K562 (cell line): ENCODE measurements around the gene NRCAM. TPM values are rescaled to one million over a fixed set of nuclear protein-coding genes. Genes with fewer than 3 reads are reported as not detected.

Source experiments
- E2F4 ChIP-seq: sonication (generic); formaldehyde crosslinking; IDR thresholded peaks from 2 replicates; pipeline ENCODE4 v1.8.0; 2022; ENCODE audit warnings: mild to moderate bottlenecking, low read depth, missing genetic modification reagents
- FOSL1 ChIP-seq: fragments of 200-800 bp; sonication (Bioruptor generic); conservative IDR thresholded peaks from 2 replicates; pipeline ENCODE4 v1.6.1; 2016; ENCODE audit warnings: missing genetic modification characterization, missing compliant biosample characterization
- GATA2 ChIP-seq: sonication (generic); formaldehyde crosslinking; IDR thresholded peaks from 2 replicates; pipeline ENCODE4 v1.4.0; 2020; ENCODE audit warnings: mild to moderate bottlenecking, missing genetic modification reagents
- HDAC8 ChIP-seq: fragments of 450-650 bp; IDR thresholded peaks from 2 replicates; pipeline ENCODE4 v1.6.1; 2016; ENCODE audit warnings: mild to moderate bottlenecking, missing genetic modification characterization, moderate library complexity, missing compliant biosample characterization
- KHSRP ChIP-seq: fragments of 450-650 bp; IDR thresholded peaks from 2 replicates; pipeline ENCODE4 v1.6.1; 2017
- MYC ChIP-seq, 2 experiments: fragments of 250-450 bp in 1 of 2; sonication (Bioruptor Pico) in 1 of 2; IDR thresholded peaks; 2 replicates each; pipeline versions ENCODE4 v1.5.1 to v1.6.1; 2012 to 2021; ENCODE audit warnings: low read depth in 2 of 2, borderline replicate concordance in 1 of 2, improper control_type of control experiment in 1 of 2, low read length in 1 of 2, mild to moderate bottlenecking in 1 of 2, moderate library complexity in 1 of 2
- NCOA4 ChIP-seq: fragments of 450-650 bp; IDR thresholded peaks from 2 replicates; pipeline ENCODE4 v1.6.1; 2018; ENCODE audit warnings: mild to moderate bottlenecking; ENCODE audit not compliant: partially characterized antibody
- NEUROD1 ChIP-seq: fragments of 150-350 bp; IDR thresholded peaks from 2 replicates; pipeline ENCODE4 v1.6.1; 2014; ENCODE audit warnings: borderline replicate concordance, low read length, low read depth; ENCODE audit not compliant: partially characterized antibody
- PATZ1 ChIP-seq: fragments of 250-450 bp; sonication (Bioruptor Pico); IDR thresholded peaks from 2 replicates; pipeline ENCODE4 v1.5.0; 2020; ENCODE audit warnings: mild to moderate bottlenecking, borderline replicate concordance
- PURB ChIP-seq: sonication (generic); formaldehyde crosslinking; IDR thresholded peaks from 2 replicates; pipeline ENCODE4 v1.9.0; 2021; ENCODE audit warnings: low read depth, mild to moderate bottlenecking, missing genetic modification reagents
- RAD21 ChIP-seq, 2 experiments: fragments of 250-450 bp in 1 of 2; fragments of 450-650 bp in 1 of 2; sonication (Bioruptor Pico) in 1 of 2; formaldehyde crosslinking in 1 of 2; IDR thresholded peaks in 1 of 2; conservative IDR thresholded peaks in 1 of 2; 2 replicates each; pipeline versions ENCODE4 v1.4.0 to v1.8.0; 2020 to 2022; ENCODE audit warnings: mild to moderate bottlenecking in 2 of 2, moderate library complexity in 1 of 2
- RNF2 ChIP-seq: sonication (generic); IDR thresholded peaks from 2 replicates; pipeline ENCODE4 v1.6.1; 2016
- SMAD4 ChIP-seq: fragments of 250-450 bp; sonication (Bioruptor Pico); conservative IDR thresholded peaks from 2 replicates; pipeline ENCODE4 v1.8.0; 2021; ENCODE audit warnings: inconsistent platforms, mild to moderate bottlenecking, moderate library complexity
- SP1 ChIP-seq: sonication (generic); formaldehyde crosslinking; IDR thresholded peaks from 2 replicates; pipeline ENCODE4 v1.8.1; 2022; ENCODE audit warnings: mild to moderate bottlenecking, missing genetic modification reagents
- TBL1XR1 ChIP-seq, 2 experiments: IDR thresholded peaks; 2 replicates each; pipeline ENCODE4 v1.6.1; 2012; ENCODE audit warnings: improper control_type of control experiment in 2 of 2, low read length in 2 of 2, mild to moderate bottlenecking in 1 of 2
- ZC3H4 ChIP-seq: sonication (generic); formaldehyde crosslinking; IDR thresholded peaks from 2 replicates; pipeline ENCODE4 v1.9.0; 2021; ENCODE audit warnings: missing genetic modification reagents, borderline replicate concordance
- ZNF165 ChIP-seq: fragments of 250-450 bp; sonication (Bioruptor Pico); IDR thresholded peaks from 2 replicates; pipeline ENCODE4 v1.4.0; 2020; ENCODE audit warnings: borderline replicate concordance
- ZNF184 ChIP-seq: sonication (generic); formaldehyde crosslinking; IDR thresholded peaks from 2 replicates; pipeline ENCODE4 v1.5.0; 2020; ENCODE audit warnings: missing genetic modification reagents
- polyA plus RNA-seq, 8 experiments: library from polyadenylated mRNA; depleted of rRNA in 4 of 8; stranded (reverse) in 5 of 8; unstranded in 3 of 8; fragments of >200 nt; fragmentation: Nextera tagmentation in 2 of 8; fragmentation: Illumina TruSeq in 1 of 8; extraction: Ambion mirVana in 2 of 8; extraction: Trizol in 1 of 8; gene quantifications; 2 replicates each; pipeline versions ENCODE4 v1.2.1 to v1.2.3, GENCODE V29; 2011 to 2014; ENCODE audit warnings: inconsistent platforms in 1 of 8, missing spikeins in 1 of 8
- total RNA-seq, 7 experiments: library from RNA; depleted of rRNA in 6 of 7; stranded (reverse); fragments of >200 nt in 6 of 7; fragmentation: Illumina TruSeq in 2 of 7; extraction: Trizol in 2 of 7; gene quantifications; 2 replicates each; pipeline versions ENCODE4 v1.2.1 to v1.2.3, GENCODE V29; 2011 to 2021; ENCODE audit warnings: low replicate concordance in 1 of 7
- TF ChIP-seq, protein P1 (sequence below): fragments of 250-450 bp; sonication (Bioruptor Pico); IDR thresholded peaks from 2 replicates; pipeline ENCODE4 v1.8.0; 2021; ENCODE audit warnings: moderate library complexity, mild to moderate bottlenecking, inconsistent platforms
- TF ChIP-seq, protein P2 (sequence below): fragments of 250-450 bp; sonication (Bioruptor Pico); IDR thresholded peaks from 2 replicates; pipeline ENCODE4 v1.5.1; 2021; ENCODE audit warnings: mild to moderate bottlenecking
- TF ChIP-seq, protein P3 (sequence below): sonication (generic); formaldehyde crosslinking; IDR thresholded peaks from 2 replicates; pipeline ENCODE4 v1.9.0; 2022; ENCODE audit warnings: mild to moderate bottlenecking, missing genetic modification reagents

The NRCAM gene
- total and polyA plus RNA-seq, 9 of the 15 experiments (the other 6 are each of a cell fraction or from before 2014, with no cell fraction given) = 0.03 to 0.54 (median 0.12) TPM; not detected in 1

GRCh38 chr7:108235451-108236061 lies 220.7 kb downstream of the NRCAM start (continued):
- TF ChIP-seq NCOA4 (no peak), TBL1XR1 (IDR thresholded peaks at IDR 0.05; ENCODE audit: low read length in 2 of 2) (peak in 1 of 2 experiments; percentile 65; a peak in 3 of 4 replicates), FOSL1 (no peak; the same call in 1 of the 2 replicates), KHSRP (no peak), NEUROD1 (no peak), ZNF165 (CRISPR knock-in tag) (peak; percentile 70; the same call in 1 of the 2 replicates), HDAC8 (tag) (no peak), RNF2 (peak; percentile 58; the same call in 1 of the 2 replicates), GATA2 (CRISPR knock-in tag) (no peak; the same call in 1 of the 2 replicates), RAD21 (CRISPR knock-in tag; conservative IDR thresholded peaks at IDR 0.05 in 1 of 2, IDR thresholded peaks at IDR 0.05 in 1 of 2) (no peak), ZC3H4 (CRISPR knock-in tag) (no peak), ZNF184 (CRISPR knock-in tag) (no peak), SMAD4 (CRISPR knock-in tag) (peak; percentile 81), MYC (IDR thresholded peaks at IDR 0.05; ENCODE audit: low read depth, low read length) (peak; percentile 67; the same call in 1 of the 2 replicates), MYC (CRISPR knock-in tag; IDR thresholded peaks at IDR 0.05; ENCODE audit: borderline replicate concordance, low read depth) (no peak), SP1 (CRISPR knock-in tag) (0 out of 2 replicates have a peak, but pooled peaks have one; percentile 23), PURB (no peak), PATZ1 (CRISPR knock-in tag) (no peak), E2F4 (CRISPR knock-in tag) (no peak)
- TF ChIP-seq, protein P1, sequence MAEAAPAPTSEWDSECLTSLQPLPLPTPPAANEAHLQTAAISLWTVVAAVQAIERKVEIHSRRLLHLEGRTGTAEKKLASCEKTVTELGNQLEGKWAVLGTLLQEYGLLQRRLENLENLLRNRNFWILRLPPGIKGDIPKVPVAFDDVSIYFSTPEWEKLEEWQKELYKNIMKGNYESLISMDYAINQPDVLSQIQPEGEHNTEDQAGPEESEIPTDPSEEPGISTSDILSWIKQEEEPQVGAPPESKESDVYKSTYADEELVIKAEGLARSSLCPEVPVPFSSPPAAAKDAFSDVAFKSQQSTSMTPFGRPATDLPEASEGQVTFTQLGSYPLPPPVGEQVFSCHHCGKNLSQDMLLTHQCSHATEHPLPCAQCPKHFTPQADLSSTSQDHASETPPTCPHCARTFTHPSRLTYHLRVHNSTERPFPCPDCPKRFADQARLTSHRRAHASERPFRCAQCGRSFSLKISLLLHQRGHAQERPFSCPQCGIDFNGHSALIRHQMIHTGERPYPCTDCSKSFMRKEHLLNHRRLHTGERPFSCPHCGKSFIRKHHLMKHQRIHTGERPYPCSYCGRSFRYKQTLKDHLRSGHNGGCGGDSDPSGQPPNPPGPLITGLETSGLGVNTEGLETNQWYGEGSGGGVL (CRISPR knock-in tag) = no peak
- TF ChIP-seq, protein P2, sequence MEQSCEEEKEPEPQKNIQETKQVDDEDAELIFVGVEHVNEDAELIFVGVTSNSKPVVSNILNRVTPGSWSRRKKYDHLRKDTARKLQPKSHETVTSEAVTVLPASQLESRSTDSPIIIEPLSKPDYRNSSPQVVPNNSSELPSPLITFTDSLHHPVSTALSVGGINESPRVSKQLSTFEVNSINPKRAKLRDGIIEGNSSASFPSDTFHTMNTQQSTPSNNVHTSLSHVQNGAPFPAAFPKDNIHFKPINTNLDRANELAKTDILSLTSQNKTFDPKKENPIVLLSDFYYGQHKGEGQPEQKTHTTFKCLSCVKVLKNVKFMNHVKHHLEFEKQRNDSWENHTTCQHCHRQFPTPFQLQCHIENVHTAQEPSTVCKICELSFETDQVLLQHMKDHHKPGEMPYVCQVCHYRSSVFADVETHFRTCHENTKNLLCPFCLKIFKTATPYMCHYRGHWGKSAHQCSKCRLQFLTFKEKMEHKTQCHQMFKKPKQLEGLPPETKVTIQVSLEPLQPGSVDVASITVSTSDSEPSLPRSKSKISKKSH = no peak
- TF ChIP-seq, protein P3, sequence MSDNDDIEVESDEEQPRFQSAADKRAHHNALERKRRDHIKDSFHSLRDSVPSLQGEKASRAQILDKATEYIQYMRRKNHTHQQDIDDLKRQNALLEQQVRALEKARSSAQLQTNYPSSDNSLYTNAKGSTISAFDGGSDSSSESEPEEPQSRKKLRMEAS (CRISPR knock-in tag) = no peak
